Measurements from ENCODE around the gene RAB38. TPM values are rescaled to one million over a fixed set of nuclear protein-coding genes. Genes with fewer than 3 reads are reported as not detected.

Gene RAB38
- total RNA-seq, 3 donors from 2014 or later (not counting 1 experiment from before 2014, with no cell fraction given), result 4.0 to 10.9 (median 5.4) TPM

GRCh38 chr11:88208745-88209144 is 33.5 kb upstream of the RAB38 start:
- Mint-ChIP-seq H3K4me3 (no peak overlapping the region), H3K4me1 (peaks cover 4% of the 10 kb centered on the region in 2 donors), H3K27ac (no peak overlapping the region), H3K9me3 (peaks cover 0 to 6% of the 10 kb centered on the region in 2 donors), H3K27me3 (ENCODE audit: low read depth in 2 of 2) (no peaks in the 10 kb centered on the region), H3K36me3 (peaks cover 16% of the 10 kb centered on the region)
- Histone ChIP-seq H3K4me1 (ENCODE audit: control insufficient read depth, insufficient read depth, low read length) (no peaks in the 10 kb centered on the region), H3K9me3 (ENCODE audit: control insufficient read depth, insufficient read depth, low read length) (no peaks in the 10 kb centered on the region), H3K36me3 (ENCODE audit: control insufficient read depth, insufficient read depth, low read length) (no peaks in the 10 kb centered on the region), H3K4me3 (ENCODE audit: low read length) (no peak overlapping the region), H3K27ac (ENCODE audit: low read length) (no peak overlapping the region), H3K27me3 (ENCODE audit: control insufficient read depth, insufficient read depth, low read length) (no peaks in the 10 kb centered on the region)
- 61% methylated on average over 2 of the region's 2 CpGs for WGBS (ENCODE audit: insufficient coverage)
- no peak for TF ChIP-seq CTCF (IDR thresholded peaks at IDR 0.05)
- no peak for ATAC-seq
- intact Hi-C loops (cut with micrococcal nuclease), result no loop called here
- DNase-seq, result no peak

GRCh38 chr11:88206751-88207150 is 31.5 kb upstream of the RAB38 start:
- no peak overlapping the region for H3K27ac Mint-ChIP-seq
- no peak overlapping the region for H3K4me3 ChIP-seq (ENCODE audit: low read length)
- 0% methylated on average over 1 of the region's 1 CpG for WGBS (ENCODE audit: insufficient coverage)
- peaks cover 4% of the 10 kb centered on the region in 2 donors for H3K4me1 Mint-ChIP-seq
- no peaks in the 10 kb centered on the region for H3K9me3 ChIP-seq (ENCODE audit: control insufficient read depth, insufficient read depth, low read length)
- TF ChIP-seq CTCF (IDR thresholded peaks at IDR 0.05), result no peak
- H3K27ac ChIP-seq (ENCODE audit: low read length), result no peak overlapping the region
- DNase-seq (no peak), ATAC-seq (no peak)
- H3K36me3 ChIP-seq (ENCODE audit: control insufficient read depth, insufficient read depth, low read length), result no peaks in the 10 kb centered on the region
- intact Hi-C loops (cut with micrococcal nuclease), result no loop called here
- H3K4me1 ChIP-seq (ENCODE audit: control insufficient read depth, insufficient read depth, low read length), result no peaks in the 10 kb centered on the region
- H3K9me3 Mint-ChIP-seq, result no peaks in the 10 kb centered on the region
- no peak overlapping the region for H3K4me3 Mint-ChIP-seq
- H3K27me3 ChIP-seq (ENCODE audit: control insufficient read depth, insufficient read depth, low read length), result no peaks in the 10 kb centered on the region
- H3K36me3 Mint-ChIP-seq, result peaks cover 10% of the 10 kb centered on the region
- H3K27me3 Mint-ChIP-seq (ENCODE audit: low read depth in 2 of 2), result no peaks in the 10 kb centered on the region

GRCh38 chr11:88204353-88204752 is 29.1 kb upstream of the RAB38 start:
- Histone ChIP-seq H3K4me1 (ENCODE audit: control insufficient read depth, insufficient read depth, low read length) (no peaks in the 10 kb centered on the region), H3K27ac (ENCODE audit: low read length) (no peak overlapping the region), H3K9me3 (ENCODE audit: control insufficient read depth, insufficient read depth, low read length) (no peaks in the 10 kb centered on the region), H3K36me3 (ENCODE audit: control insufficient read depth, insufficient read depth, low read length) (no peaks in the 10 kb centered on the region), H3K27me3 (ENCODE audit: control insufficient read depth, insufficient read depth, low read length) (no peaks in the 10 kb centered on the region), H3K4me3 (ENCODE audit: low read length) (no peak overlapping the region)
- Mint-ChIP-seq H3K36me3 (peaks cover 11% of the 10 kb centered on the region), H3K27ac (no peak overlapping the region), H3K4me1 (peaks cover 0 to 4% of the 10 kb centered on the region in 2 donors), H3K9me3 (no peaks in the 10 kb centered on the region), H3K27me3 (ENCODE audit: low read depth in 2 of 2) (no peaks in the 10 kb centered on the region), H3K4me3 (no peak overlapping the region)
- 97% methylated on average over 3 of the region's 3 CpGs for WGBS (ENCODE audit: insufficient coverage)
- no peak for TF ChIP-seq CTCF (IDR thresholded peaks at IDR 0.05)
- intact Hi-C loops (cut with micrococcal nuclease), result no loop called here
- DNase-seq (no peak), ATAC-seq (no peak)

GRCh38 chr11:88203604-88204003 is 28.4 kb upstream of the RAB38 start:
- Mint-ChIP-seq H3K9me3 (no peaks in the 10 kb centered on the region), H3K4me3 (no peak overlapping the region), H3K4me1 (no peaks in the 10 kb centered on the region), H3K36me3 (peaks cover 12% of the 10 kb centered on the region), H3K27ac (no peak overlapping the region), H3K27me3 (ENCODE audit: low read depth in 2 of 2) (no peaks in the 10 kb centered on the region)
- Histone ChIP-seq H3K27me3 (ENCODE audit: control insufficient read depth, insufficient read depth, low read length) (no peaks in the 10 kb centered on the region), H3K4me1 (ENCODE audit: control insufficient read depth, insufficient read depth, low read length) (no peaks in the 10 kb centered on the region), H3K36me3 (ENCODE audit: control insufficient read depth, insufficient read depth, low read length) (no peaks in the 10 kb centered on the region), H3K4me3 (ENCODE audit: low read length) (no peak overlapping the region), H3K9me3 (ENCODE audit: control insufficient read depth, insufficient read depth, low read length) (no peaks in the 10 kb centered on the region), H3K27ac (ENCODE audit: low read length) (no peak overlapping the region)
- intact Hi-C loops (cut with micrococcal nuclease), result no loop called here
- TF ChIP-seq CTCF (IDR thresholded peaks at IDR 0.05), result no peak
- DNase-seq (no peak), ATAC-seq (no peak)
- WGBS (ENCODE audit: insufficient coverage), result 90% methylated on average over 2 of the region's 2 CpGs
